ENCODE measurements around the gene BAD.
A peak's percentile ranks its signal among the peaks of the same experiment; 100 is the strongest.

BAD gene

DNA sequence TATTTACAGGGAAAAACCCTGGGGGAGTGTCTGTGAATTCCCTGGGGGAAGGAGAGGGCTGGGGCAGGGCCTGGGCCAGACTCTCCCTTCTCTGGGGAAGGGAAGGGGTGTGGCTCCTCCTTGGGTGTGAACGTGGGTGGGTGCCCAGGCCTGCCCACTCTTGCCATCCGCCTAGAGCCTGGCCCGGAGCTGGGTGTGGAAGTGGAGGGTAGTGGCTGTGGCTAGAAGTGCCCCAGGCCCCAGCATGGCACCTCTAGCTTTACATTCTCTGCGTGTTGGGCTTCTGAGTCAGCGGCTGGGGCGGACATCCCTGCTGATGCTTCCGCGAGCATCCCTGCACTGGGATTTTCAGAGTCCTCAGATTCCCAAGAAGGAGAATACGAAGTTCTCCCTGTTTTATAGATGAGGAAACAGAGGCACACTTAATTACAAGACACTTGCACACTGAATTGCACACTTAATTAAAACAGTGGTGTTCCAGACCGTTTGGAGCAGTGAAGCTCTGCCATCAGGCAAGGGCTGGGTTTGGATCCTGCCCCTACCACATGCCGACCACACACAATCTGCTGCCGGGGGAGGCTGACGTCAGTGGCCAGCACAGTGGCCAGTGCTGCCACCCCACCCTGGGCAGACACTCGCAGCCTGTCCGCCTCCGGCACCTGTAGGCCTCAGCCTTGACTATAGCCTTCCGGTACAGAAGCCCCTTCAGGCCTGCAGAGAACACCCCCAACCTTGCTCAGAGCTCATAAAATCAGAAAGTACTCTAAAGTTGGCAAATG is 7.6 kb downstream of the BAD start:
- TF ChIP-seq, protein P1, sequence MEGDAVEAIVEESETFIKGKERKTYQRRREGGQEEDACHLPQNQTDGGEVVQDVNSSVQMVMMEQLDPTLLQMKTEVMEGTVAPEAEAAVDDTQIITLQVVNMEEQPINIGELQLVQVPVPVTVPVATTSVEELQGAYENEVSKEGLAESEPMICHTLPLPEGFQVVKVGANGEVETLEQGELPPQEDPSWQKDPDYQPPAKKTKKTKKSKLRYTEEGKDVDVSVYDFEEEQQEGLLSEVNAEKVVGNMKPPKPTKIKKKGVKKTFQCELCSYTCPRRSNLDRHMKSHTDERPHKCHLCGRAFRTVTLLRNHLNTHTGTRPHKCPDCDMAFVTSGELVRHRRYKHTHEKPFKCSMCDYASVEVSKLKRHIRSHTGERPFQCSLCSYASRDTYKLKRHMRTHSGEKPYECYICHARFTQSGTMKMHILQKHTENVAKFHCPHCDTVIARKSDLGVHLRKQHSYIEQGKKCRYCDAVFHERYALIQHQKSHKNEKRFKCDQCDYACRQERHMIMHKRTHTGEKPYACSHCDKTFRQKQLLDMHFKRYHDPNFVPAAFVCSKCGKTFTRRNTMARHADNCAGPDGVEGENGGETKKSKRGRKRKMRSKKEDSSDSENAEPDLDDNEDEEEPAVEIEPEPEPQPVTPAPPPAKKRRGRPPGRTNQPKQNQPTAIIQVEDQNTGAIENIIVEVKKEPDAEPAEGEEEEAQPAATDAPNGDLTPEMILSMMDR (conservative IDR thresholded peaks at IDR 0.05) = no peak
- no peak for TF ChIP-seq ZFX (IDR thresholded peaks at IDR 0.05)
- no peak overlapping the region for H3K27ac ChIP-seq

DNA sequence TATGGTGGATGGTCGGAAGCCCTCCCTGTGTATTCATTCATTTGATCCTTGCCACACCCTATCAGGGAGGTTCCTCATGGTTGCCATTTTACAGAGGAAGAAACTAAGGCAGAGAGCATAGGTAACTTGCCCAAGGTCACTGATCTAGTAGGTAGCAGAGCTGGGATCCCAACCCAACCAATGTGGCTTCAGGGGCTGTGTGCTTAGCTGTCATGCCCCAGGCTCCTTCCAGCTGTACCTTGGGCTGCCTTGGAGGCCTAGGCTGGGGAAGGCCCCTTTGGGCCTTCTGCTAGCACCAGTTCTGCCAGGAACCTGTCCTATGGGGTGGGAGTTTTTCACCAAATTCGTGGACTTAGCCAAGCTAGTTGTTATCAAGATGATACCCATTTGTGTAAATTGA is 8.6 kb downstream of the BAD start:
- H3K27ac ChIP-seq = no peak overlapping the region
- TF ChIP-seq ZFX (IDR thresholded peaks at IDR 0.05) = no peak

DNA sequence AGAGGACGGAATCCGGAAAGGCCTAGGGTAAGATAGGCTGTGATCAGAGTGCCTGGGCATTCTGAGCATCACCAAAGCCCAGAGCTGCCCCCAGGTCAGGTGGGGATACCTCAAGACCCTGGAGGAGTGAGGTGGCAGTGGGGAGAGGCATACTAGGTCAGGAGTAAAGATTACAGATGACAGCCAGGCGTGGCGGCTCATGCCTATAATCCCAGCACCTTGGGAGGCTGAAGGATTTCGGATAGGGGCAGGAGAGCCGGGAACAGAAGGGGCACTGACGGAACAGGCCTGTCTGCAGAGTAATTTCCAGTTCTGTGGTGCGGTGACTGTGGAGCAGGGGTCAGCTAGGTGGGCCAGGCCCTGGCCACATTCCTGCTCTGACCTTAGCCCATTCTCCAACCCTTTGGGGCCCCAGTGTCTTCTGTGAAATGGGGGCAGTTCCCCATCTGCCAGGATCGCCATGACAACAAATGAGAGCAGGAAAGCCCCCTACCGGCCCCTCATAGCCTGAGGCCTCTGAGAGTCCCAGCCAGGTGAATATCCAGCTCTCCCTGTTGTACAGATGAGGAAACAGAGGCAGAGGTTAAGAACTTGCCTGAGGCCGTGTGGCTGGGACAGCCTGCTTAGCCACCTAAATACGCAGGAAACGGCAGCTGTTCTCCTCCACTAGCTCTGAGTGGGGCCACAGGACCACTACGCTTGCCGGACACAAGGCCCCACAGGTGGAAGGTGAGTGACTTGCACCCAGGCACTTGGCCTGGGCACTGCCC is 9.2 kb downstream of the BAD start:
- H3K27ac ChIP-seq = no peak overlapping the region

DNA sequence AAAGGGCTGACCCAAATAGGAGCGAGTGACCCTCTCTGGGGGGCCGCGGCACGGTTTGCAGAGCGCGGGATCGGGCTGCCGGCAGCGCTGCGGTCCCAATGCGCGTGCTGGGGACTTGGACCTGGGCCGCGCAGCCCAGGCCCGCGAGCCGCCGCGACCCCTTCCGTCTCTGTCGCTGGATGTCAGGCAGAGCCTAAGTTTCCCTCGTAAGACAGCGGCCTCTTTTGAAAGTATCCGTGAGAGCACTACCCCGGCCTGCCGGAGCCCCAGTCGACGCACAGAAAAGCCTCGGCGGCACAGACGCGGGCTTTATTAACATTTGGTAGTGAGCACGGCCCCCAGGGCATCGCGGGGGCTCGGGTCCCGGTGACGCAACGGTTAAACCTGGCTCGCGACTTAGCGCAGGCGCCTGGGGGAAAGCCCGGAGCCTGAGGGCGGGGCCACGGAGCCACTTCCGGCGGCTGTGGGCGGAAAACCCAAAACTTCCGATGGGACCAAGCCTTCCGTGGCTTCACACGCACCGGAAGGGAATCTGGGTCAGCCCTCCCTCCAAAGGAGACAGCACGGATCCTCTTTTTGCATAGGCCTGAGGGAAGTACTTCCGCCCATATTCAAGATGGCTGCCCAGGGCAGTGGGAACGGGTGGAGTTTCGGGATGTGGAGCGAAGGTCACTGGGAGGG is 14.8 kb downstream of the BAD start:
- peak overlapping the region; percentile 95 for H3K27ac ChIP-seq
- TF ChIP-seq, protein P1 (conservative IDR thresholded peaks at IDR 0.05) = no peak
- TF ChIP-seq ZFX (IDR thresholded peaks at IDR 0.05) = 0 out of 2 replicates have a peak, but pooled peaks have one; percentile 31

More for the DNA sequence above, 9.2 kb downstream of the BAD start:
- TF ChIP-seq, protein P1 (conservative IDR thresholded peaks at IDR 0.05) = no peak
- no peak for TF ChIP-seq ZFX (IDR thresholded peaks at IDR 0.05)

DNA sequence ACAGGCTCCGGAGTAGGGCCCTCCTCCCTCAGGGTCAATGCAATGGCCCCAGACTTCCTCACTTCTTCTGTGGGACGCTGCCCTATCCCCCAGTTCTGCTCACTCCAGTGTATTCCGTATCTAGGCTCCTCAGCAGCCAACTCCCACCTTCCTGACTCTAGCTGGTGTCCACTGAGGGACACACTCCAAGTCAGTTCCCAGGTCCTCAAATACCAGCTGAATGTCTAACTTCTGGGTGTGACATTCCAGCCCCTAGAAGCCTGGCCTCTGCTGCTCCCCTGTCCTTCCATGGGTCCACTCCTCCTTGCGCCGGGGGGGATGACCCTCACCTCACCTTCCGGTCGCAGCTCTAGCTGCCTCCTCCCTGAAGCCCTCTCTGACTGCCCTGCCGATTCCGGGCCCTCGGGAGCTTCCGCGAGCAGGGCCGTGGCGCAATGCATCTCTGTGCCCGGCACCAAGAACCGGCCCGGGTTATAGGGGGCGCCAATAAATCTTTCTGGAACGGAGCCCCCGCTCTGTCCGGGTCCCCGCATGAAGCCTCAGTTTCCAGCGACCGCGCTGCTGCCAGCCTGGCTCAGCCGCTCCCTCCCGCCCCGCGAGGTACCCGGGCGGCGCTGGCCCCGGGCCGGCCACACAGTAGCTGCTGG is 15.4 kb downstream of the BAD start:
- TF ChIP-seq ZFX (IDR thresholded peaks at IDR 0.05) = peak; percentile 59; the same call in 1 of the 2 replicates
- TF ChIP-seq, protein P1 (conservative IDR thresholded peaks at IDR 0.05) = no peak
- peak overlapping the region; percentile 95 for H3K27ac ChIP-seq

DNA sequence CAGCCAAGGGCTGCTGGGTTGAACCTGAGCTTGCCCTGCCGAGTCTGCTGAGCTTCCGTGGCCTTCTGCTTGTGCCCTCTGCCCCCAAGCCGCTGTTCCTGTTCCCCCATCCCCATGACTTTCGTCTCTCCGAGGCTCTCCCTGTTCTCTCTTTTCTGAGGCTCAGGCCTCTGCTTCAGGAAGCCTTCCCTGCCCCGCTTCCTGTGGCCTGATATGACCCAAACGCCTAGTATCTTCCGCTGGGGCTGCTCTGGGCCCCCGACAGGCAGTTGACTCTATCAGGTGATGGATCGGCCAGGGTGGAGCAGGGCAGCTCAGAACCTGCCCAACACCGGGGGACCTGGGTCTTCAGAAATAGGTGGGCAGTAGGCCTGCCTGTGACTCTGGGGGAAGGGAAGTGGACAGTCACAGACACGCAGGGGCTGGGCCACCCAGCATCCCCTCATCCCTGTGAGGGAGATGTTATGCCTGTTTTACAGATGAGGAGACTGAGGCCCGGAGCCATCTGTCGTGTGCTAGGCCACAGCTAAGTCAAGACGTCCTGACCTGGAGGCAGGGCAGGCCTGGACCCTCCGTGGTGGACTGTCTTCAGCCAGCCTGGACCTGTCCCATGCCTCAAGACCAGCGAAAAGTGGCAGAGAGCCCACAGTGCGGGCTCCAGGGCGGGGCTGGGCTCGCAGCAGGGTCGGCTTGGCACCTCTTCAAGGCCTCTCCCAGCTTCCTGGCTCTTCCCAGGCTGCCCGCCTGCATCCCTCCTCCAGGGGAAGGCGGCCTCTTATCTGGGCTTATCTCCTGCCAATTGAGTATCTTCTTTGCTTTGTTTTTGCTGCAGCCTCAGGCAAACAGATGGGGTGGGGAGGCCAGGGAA is 16.2 kb downstream of the BAD start:
- H3K27ac ChIP-seq = peak overlapping the region; percentile 95
- TF ChIP-seq ZFX (IDR thresholded peaks at IDR 0.05) = no peak
- TF ChIP-seq, protein P1 (conservative IDR thresholded peaks at IDR 0.05) = no peak
